ENCODE data around the gene MOSMO.

The MOSMO gene

DNA sequence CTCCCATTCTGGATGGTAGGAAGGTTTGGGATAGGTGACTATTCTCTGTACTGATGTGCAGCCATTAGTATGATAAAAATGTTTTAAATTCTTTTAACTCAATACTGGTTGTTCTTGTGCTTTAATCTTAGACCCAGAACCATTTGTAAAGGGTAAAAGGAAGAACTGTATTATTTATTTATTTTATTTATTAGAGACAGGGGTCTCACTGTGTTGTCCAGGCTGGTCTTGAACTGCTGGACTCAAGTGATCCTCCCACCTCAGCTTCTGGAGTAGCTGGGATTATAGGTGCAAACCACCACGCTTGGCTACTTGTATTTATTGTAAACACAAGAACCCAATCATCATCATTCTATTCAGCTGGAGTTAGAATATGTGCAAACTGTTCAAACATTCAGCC is 2.2 kb upstream of the MOSMO start:
- Histone ChIP-seq H3K79me2 (ENCODE audit: low read length) (peaks cover 22% of the 10 kb centered on the region), H2AFZ (ENCODE audit: low read depth, low read length) (no peak overlapping the region), H3K27me3 (ENCODE audit: low read depth, low read length) (no peaks in the 10 kb centered on the region), H3K36me3 (replicated peaks; ENCODE audit: low read depth, low read length) (no peaks in the 10 kb centered on the region), H3K9ac (ENCODE audit: low read length) (no peak overlapping the region), H3K27ac (ENCODE audit: low read length) (no peak overlapping the region), H3K4me3 (ENCODE audit: low read length) (no peak overlapping the region), H3K9me3 (ENCODE audit: insufficient read depth, low read length) (no peaks in the 10 kb centered on the region), H4K20me1 (ENCODE audit: insufficient read depth, low read length) (peaks cover 6% of the 10 kb centered on the region; the same call in 1 of the 2 replicates), H3K4me2 (ENCODE audit: low read length) (no peak overlapping the region), H3K4me1 (ENCODE audit: low read length) (peaks cover 14% of the 10 kb centered on the region)
- TF ChIP-seq, protein P1, sequence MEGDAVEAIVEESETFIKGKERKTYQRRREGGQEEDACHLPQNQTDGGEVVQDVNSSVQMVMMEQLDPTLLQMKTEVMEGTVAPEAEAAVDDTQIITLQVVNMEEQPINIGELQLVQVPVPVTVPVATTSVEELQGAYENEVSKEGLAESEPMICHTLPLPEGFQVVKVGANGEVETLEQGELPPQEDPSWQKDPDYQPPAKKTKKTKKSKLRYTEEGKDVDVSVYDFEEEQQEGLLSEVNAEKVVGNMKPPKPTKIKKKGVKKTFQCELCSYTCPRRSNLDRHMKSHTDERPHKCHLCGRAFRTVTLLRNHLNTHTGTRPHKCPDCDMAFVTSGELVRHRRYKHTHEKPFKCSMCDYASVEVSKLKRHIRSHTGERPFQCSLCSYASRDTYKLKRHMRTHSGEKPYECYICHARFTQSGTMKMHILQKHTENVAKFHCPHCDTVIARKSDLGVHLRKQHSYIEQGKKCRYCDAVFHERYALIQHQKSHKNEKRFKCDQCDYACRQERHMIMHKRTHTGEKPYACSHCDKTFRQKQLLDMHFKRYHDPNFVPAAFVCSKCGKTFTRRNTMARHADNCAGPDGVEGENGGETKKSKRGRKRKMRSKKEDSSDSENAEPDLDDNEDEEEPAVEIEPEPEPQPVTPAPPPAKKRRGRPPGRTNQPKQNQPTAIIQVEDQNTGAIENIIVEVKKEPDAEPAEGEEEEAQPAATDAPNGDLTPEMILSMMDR (IDR thresholded peaks at IDR 0.05; ENCODE audit: low read depth, low read length): no peak
- no peak for TF ChIP-seq EZH2phosphoT487 (IDR thresholded peaks at IDR 0.05; ENCODE audit: low read depth)

DNA sequence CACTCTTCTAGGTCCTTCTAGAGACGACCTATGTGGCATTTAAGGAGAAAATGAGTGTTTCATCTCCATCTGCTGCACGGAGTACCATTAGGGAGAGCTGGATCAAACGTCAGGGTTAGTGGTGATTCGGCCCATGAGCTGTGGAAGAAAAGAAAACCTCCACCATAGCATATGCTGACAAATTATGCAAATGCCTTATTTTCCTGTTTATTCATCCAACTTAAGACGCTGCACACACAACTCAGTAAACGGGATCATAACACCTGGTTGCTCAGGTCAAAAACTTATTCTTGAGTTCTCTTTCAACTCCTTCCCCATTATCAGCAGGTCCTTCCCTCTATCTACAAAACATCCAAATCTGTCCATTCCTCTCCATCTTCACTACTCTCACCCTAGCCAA is 1.3 kb upstream of the MOSMO start:
- no peaks in the 10 kb centered on the region for H3K36me3 ChIP-seq (replicated peaks; ENCODE audit: low read depth, low read length)
- TF ChIP-seq EZH2phosphoT487 (IDR thresholded peaks at IDR 0.05; ENCODE audit: low read depth): no peak
- TF ChIP-seq, protein P1 (IDR thresholded peaks at IDR 0.05; ENCODE audit: low read depth, low read length): no peak
- peaks cover 15% of the 10 kb centered on the region for H3K4me1 ChIP-seq (ENCODE audit: low read length)
- H3K27ac ChIP-seq (ENCODE audit: low read length): no peak overlapping the region
- H3K27me3 ChIP-seq (ENCODE audit: low read depth, low read length): no peaks in the 10 kb centered on the region
- H3K4me3 ChIP-seq (ENCODE audit: low read length): peak overlapping the region; percentile 90; the same call in 1 of the 2 replicates
- H3K9me3 ChIP-seq (ENCODE audit: insufficient read depth, low read length): no peaks in the 10 kb centered on the region
- 0 out of 2 replicates have a peak overlapping the region, but pooled peaks have one; percentile 82 for H2AFZ ChIP-seq (ENCODE audit: low read depth, low read length)
- H4K20me1 ChIP-seq (ENCODE audit: insufficient read depth, low read length): peaks cover 14% of the 10 kb centered on the region
- H3K4me2 ChIP-seq (ENCODE audit: low read length): peak overlapping the region; percentile 97
- H3K9ac ChIP-seq (ENCODE audit: low read length): no peak overlapping the region
- peaks cover 31% of the 10 kb centered on the region for H3K79me2 ChIP-seq (ENCODE audit: low read length)

DNA sequence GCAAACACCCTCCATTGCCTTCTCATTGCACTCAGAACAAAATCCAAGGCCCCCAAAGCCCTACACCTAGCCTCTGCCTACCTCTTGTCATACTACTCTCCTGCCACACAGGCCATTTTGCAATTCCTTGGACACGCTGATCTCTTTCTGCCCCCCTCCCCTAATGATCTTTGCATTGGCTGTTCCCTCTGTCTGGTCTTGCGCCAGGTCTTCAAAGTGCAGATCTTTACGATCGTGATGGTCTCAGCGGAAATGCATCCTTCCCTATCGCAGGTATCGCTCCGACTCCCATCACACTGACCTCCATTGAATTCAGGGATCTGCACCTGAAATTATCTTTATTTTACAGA is 777 bp upstream of the MOSMO start:
- Histone ChIP-seq H4K20me1 (ENCODE audit: insufficient read depth, low read length) (peaks cover 19% of the 10 kb centered on the region), H3K4me3 (ENCODE audit: low read length) (peak overlapping the region; percentile 90), H3K27me3 (ENCODE audit: low read depth, low read length) (no peaks in the 10 kb centered on the region), H3K79me2 (ENCODE audit: low read length) (peaks cover 34% of the 10 kb centered on the region), H3K27ac (ENCODE audit: low read length) (no peak overlapping the region), H3K9ac (ENCODE audit: low read length) (peak overlapping the region; percentile 89), H3K4me2 (ENCODE audit: low read length) (peak overlapping the region; percentile 97), H3K9me3 (ENCODE audit: insufficient read depth, low read length) (no peaks in the 10 kb centered on the region), H3K4me1 (ENCODE audit: low read length) (peaks cover 20% of the 10 kb centered on the region), H2AFZ (ENCODE audit: low read depth, low read length) (peak overlapping the region; percentile 82; the same call in 1 of the 2 replicates), H3K36me3 (replicated peaks; ENCODE audit: low read depth, low read length) (no peaks in the 10 kb centered on the region)
- TF ChIP-seq, protein P1 (IDR thresholded peaks at IDR 0.05; ENCODE audit: low read depth, low read length): no peak
- no peak for TF ChIP-seq EZH2phosphoT487 (IDR thresholded peaks at IDR 0.05; ENCODE audit: low read depth)

DNA sequence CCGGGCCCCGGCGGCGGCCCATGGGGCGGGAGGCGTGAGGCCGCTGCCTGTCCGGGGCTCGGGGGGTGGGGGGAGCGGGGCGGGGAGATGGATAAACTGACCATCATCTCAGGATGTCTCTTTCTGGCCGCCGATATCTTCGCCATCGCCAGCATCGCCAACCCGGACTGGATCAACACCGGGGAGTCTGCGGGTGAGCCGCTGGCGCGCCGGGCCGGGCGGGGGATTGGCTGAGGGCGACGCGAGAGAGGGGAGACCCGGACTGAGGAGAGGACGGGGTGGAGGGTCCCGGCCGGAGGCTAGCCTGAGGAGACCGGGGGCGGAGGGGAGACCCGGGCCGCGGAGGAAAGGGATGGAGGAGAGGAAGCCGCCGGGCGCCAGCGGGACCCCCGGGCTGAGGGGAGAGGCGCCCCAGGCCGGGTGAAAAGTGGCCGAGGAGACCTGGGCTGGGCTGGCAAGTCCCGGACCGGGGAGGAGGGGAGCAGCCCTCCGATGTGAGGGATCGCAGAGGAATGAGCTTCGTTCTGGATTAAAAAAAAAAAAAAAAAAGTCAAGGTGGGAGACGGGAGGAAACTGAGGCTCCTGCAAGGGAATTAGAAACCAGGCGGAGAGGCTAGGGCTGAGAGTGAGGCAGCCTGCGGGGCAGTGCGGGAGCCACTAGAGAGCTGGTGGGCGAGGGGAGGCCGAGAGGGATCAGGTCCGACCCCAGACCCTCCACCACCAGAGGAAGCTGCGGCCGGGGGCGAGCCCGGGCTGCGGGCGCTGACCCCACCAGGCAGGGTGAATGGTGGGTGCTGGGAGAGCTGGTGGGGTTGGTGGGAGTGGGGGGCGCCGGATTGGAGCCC is 526 bp downstream of the MOSMO start:
- Histone ChIP-seq H3K4me3 (ENCODE audit: low read length) (peak overlapping the region; percentile 94), H3K4me1 (ENCODE audit: low read length) (peaks cover 33% of the 10 kb centered on the region), H3K27ac (ENCODE audit: low read length) (no peak overlapping the region), H3K36me3 (replicated peaks; ENCODE audit: low read depth, low read length) (no peaks in the 10 kb centered on the region), H3K27me3 (ENCODE audit: low read depth, low read length) (no peaks in the 10 kb centered on the region), H4K20me1 (ENCODE audit: insufficient read depth, low read length) (peaks cover 32% of the 10 kb centered on the region), H3K79me2 (ENCODE audit: low read length) (peaks cover 45% of the 10 kb centered on the region), H2AFZ (ENCODE audit: low read depth, low read length) (peak overlapping the region; percentile 19; the same call in 1 of the 2 replicates), H3K4me2 (ENCODE audit: low read length) (peak overlapping the region; percentile 94), H3K9ac (ENCODE audit: low read length) (peak overlapping the region; percentile 90), H3K9me3 (ENCODE audit: insufficient read depth, low read length) (no peaks in the 10 kb centered on the region)
- TF ChIP-seq EZH2phosphoT487 (IDR thresholded peaks at IDR 0.05; ENCODE audit: low read depth): no peak
- TF ChIP-seq, protein P1 (IDR thresholded peaks at IDR 0.05; ENCODE audit: low read depth, low read length): no peak
